Anterior cingulate cortex (tissue), 58 donors: ENCODE data around the gene GLDN.

Experiments used
- DNase-seq, 58 donors: peaks; one replicate each; lab custom pipeline; 2025; lab: John Stamatoyannopoulos, UW

Gene GLDN

DNA sequence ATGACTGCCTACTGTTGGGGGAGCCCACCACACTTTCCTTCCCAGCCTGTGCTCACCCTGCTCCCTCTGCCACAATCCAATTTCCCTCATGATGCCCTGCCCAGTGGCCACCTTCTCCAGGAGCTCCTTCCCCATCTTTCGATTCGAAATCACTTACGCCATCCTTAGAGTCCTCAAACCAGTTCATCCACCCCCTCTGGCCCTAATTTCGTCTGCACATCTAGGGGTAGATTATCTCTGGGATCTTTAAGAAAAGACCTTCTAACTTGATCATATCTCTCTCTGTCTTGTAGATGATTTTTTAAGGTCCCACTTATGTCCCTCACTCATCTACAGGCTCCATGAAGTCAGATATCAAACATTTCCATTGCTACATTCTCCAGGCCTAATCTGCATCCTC is 20.1 kb upstream of the GLDN start:
- DNase-seq = no peak

DNA sequence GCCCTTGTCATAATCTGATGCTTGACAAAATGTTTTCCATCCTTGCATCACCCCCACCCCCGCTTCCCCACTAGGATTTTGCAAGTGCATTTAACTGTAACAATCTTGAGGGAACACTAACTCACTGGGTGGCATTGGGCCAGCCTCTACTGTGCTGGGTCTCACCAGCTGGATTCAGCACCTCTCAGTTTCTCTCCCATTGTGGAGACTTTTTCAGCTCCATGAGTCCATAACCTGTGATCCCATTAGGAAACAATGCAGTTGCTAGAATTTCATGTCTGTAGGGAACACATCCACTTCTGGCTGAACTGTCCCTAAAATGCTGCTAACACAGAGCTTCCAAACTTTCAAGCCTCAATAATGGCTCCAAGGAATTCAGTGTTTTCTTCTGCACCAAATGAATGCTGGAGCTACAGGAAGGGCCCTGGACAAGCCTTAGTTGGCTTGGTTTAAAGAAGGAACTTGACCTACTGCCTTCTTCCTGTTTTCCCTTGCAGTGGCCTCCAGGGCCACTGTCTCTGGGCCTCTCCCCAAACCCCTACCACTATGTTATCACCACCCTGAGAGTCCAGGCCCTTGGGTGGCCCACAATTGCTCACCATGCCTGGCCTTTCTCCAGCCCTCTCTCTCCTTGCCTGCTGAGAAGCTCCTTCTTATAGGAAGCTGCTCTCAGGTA is 18.7 kb upstream of the GLDN start:
- peak in 1 of 58 donors; percentile 7 for DNase-seq

DNA sequence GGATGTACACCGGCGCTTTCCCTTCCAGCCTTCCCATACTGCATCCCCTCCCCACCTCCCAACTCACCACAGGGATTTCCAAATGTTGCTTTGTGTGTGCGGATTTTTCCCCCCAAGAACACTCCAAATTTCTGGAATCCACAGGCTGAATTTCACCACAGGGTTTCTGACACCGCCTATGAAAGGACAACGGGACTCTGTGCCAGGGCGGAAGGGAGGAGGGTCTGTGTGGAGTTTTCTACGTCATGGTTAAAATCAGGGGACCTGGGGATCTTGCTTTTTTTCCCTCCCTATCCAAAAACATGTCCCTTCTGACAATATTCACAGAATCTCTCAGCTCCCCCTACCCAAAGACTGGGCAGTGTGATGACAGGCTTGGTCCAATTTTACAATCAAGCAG is 17.7 kb upstream of the GLDN start:
- DNase-seq = no peak

DNA sequence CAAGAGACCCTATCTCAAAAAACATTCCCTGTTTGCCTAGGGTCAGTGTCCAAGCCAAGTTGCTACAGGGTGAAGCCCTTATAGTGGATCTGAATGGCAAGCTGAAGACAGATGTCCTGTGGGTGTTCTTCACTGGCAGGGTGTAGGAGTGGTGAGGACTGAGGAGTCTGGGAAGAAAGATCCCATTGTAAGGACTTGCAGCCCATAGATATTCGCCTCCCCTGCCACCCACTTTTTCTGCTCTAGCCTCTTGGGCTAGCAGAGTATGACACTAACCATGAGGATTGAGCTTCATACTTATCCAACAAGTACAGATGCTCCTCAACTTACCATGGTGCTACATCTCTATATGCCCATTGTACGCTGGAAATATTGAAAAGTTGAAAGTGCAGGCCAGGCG is 16.3 kb upstream of the GLDN start:
- DNase-seq = no peak

DNA sequence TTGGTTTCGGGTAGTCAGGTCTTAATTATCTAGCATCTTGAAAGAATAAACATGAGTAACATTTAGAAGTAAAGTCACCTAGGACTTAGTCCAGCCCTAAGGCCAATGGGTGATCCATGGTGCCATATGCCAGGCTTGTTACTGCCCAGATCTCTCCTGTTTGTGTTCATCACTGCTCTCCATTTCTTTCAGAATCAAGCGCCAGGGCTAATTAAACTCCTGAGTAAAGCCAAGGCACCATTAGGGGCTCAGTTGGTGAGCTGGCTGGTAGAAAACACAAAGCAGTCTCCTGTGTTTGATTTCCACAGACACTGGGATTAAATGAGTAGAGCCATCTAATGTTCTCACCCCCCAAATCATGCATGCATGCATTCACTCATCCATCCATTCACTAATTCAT is 14.4 kb upstream of the GLDN start:
- DNase-seq = no peak

DNA sequence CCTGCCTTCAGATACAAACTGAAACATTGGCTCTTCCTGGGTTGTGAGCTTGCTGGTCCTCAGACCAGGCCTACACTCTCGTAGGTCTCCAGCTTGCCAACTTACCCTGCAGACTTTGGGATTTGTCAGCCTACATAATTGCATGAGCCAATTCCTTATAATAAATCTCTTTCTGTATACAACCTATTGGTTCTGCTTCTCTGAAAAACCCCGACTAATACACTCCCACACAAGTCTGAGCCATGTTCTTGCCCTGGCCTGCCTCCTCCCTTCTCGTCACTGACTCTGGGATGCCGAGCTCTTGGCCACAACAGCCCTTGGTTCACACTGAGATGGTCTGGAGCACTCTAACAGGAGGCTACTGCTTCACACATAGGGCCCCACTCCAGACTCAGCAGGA is 12.5 kb upstream of the GLDN start:
- DNase-seq = no peak

DNA sequence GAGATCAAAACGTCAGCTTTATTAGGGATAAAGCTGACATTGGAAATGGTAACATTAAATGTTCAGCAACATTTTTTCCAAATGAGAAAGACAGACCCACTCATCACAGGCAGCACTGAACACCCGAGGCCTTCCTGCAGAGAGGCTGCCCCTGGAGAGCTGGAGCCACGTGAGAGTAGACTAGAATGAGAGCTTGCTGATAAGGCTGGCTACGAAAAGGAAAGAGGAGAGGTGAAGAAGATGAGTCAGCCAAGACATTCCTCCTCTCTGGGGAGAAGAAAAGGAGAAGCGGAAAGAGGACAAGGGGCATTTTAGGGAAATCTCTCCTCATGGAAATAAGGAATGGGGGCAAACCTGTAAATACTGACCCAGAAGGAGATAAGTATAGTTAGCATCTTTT is 10.3 kb upstream of the GLDN start:
- no peak for DNase-seq

DNA sequence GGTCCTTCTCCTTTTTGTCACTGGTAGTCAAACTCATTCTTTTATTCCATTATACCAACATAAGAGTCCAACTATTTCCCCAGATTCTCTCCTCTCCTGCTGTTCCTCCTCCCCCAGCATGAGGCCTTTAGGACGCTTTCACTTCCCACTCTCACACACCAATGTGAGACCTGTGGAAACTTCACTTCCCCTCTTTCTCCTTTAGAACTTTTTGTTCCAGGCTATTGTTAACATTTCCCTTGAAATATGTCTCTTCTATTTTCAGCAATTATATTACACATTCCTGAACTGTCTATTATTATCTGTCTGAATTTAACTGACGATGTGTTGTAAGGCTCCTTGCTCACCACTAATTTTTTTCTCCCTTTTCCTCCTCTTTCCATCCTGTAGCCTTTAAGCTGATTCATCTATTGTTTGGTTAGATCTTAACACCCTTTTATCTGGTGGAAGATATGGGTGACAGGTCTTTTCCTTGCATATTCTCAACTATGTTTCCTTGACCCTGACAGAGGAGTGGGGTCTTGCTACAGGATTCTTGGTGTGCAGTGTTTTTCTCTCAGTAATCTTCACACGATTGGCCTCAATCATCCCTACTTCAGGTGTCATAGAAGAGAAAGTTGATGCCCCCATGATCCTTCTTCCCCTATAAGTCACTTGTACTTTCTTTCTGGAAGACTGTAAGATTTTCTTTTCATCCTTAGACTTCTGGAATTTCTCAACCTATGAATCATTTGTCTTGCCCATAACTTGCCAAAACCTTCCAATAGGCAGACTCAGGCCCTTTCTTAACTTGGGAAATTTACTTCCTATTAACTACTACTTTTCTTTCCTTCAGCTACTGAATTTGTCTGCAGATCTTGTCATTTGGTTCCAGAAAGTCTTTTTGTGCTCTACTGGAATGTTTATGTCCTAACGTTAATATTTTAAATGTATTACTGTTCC is 9.0 kb upstream of the GLDN start:
- DNase-seq = peak in 3 of 58 donors; percentile 5 to 30 (median 6)

DNA sequence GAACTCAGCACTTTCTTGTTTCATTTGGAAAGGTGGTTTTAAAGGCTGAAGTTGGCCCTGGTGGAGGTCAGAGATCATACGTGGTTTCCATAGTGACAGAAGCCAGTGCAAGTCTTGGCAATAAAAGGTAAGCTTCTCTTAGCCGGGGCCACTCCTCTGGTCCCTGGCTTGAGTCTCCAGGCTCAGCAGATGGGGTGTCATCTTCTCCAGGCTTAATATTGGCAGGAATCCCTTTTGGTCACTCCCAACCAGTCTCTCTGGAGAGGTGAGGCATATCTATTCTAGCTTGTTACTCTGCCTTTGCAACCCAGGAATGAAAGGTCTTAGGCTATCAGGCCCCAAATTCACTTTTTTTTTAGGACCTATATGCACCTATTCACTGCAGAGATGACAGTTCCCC is 7.9 kb upstream of the GLDN start:
- DNase-seq = no peak

DNA sequence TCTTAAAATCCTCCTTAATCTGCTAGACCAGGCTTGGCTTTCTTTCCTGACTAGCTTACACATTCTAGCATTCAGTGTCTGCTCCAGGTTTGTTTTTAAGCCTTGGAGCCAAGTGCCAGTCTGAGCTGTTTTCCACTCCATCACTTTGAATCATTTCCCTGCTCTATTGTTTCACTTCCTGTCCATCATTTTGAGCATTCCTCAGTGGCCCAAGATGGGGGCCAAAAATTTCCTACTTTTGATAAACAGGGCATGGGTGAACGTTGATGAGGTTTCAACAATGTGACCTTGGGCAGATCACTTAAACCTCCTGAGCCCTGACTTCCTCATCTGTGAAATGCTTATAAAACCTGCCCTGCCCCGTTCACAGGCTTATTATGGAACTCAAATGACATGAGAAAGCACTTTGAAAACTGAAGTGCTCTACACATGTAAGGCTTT is 7.4 kb upstream of the GLDN start:
- no peak for DNase-seq

DNA sequence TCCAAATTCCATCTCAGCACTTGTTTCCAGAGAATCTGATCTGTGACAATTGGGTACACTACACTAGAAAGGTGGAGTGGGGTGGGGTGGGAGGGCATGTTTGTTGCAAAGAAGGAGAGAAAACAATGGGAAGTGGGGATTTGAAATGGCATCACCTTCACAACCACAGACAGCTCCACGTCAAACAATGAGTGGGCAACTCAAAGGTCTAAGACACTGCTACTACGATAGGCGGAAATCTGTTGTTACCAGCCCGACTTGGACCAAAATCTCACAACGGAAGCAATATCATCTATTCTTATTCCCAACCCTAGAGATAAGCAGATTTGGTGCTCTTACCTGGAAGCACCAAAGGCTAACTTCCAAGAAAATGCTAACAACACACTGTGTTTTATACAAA is 6.4 kb upstream of the GLDN start:
- DNase-seq = no peak

DNA sequence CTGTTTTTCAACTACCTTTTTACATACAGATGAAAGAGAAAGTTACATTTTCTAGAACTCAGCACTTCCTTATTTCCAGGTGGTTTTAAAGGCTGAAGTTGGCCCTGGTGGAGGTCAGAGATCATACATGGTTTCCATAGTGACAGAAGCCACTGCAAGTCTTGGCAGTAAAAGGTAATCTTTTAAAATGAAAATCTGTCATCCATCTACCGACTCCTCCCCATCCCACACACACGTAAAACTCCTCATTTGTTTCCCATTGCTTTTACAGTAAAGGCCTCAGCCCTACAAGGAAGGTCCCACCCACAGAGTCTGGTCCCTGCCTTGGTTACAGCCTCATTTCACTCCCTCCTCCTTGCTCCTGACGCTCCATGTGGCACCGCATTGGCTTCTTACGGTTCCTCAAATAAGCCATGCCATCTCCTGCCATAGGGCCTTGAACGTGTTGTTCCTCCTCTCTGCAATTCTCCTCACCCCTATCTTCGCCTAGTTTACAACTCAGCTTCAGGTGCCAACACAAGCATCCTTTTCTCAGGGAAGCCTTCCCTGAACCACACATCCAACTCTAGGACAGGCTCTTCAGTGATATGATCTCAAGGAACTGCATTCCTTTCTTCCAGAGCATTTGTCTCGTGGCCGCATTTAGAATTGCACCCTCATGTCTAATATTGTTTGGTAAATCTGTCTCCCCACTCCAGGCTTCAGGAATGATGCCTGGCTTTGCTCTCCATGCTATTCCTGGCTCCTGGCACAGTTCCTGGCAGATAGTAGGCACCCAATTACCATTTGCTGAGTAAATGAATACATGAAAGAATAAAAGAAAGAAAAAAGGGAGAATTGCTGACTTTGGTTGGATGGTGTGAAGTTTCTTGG is 5.7 kb upstream of the GLDN start:
- peak in 7 of 58 donors; percentile 4 to 19 (median 14) for DNase-seq

DNA sequence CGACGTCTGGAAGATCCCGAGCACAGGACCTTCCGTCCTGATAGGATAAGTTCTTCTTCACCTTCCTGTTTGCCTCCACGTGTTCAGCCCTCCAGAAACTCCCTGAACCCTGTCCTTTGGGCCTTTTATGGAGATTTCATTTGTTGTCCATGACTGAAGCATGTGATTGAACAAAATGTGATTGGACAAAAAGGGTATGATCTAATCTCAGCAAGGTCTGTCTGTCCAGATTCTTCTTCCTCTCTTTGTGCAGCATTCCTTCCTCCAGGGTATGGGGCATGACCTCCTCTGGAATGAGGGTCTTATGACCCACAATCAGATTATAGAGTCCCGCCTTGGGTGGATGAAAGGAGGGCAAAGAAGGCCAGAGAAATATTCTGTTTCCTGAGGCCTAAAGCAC is 3.0 kb upstream of the GLDN start, which contains the start of gene CYP19A1:
CYP19A1 (minus strand) TSS at position 101 of the 400 bp plus-strand sequence. CDS start 95,684 bp downstream, outside the sequence.
- no peak for DNase-seq

DNA sequence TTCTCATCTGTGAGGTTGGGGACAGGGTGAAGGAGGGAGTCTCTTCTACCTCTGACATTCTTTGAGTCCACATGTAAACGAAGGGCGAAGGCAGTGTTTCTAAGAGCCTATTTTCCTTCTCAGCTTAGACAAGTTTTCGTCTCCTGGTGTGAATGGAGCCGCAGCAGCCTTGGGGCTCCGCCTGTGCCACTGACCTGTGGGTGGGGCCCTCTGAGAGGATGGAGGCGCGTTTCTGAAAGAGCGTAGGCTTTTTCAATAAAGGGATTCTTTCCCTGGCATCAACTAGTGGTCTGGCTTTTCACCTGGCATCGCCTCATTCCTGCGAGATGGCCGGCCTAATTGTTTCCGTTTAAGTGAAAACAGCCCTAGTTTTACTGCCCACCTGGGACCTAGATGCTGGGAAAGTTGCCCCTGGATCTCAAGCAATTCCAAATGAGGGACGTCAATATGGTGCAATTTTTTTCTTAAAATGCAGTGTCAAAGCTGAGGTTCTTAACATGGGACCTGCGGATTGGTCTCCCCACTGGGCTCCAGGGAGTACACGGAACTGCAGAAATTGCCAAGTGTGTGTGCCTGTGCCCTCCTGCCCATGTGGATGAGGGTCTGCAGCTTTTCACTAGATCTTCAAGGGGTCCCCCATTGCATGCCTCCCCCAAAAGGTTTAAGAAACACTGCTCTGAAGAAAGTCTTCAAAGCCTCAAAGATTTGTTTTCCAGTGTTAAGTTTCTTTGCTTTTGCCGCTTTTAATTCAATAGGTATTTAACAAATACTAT is 958 bp downstream of the GLDN start:
- peak in 11 of 58 donors; percentile 9 to 67 (median 37) for DNase-seq

DNA sequence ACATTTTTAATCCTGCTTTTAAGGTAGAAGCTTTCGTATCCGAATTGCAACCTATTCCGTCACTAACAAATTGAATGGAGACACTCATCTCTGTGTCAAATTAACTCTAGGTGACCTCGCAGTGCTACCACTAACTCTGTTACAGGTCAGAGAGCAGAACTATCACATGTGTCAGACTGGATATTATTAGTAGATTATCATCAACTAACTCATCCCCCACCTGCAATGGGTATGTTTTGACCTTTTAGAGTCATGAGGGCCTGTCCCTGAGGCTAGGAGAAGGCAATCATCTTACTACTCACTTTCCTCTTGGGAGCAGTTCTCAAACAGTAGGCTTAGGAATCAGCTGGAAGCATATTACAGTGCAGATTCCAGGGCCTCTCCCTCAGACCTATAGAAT is 2.0 kb downstream of the GLDN start:
- no peak for DNase-seq

DNA sequence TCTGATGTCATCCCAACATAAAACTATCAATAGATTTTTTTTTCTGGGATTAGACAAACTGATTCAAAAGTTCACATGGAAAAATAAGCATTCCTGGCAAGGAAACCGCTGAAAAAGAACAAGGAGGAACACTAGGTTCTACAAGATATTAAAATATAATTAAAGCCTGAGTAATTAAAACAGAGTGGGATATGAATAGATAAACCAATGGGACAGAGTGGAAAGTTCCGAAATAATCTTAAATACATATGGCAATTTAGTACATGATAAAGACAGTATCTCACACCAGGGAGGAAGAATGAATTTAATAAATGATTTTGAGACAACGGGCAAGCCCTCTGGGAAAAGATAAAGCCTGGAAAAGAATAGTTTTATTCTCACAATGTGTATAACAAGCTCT is 4.7 kb downstream of the GLDN start:
- no peak for DNase-seq

DNA sequence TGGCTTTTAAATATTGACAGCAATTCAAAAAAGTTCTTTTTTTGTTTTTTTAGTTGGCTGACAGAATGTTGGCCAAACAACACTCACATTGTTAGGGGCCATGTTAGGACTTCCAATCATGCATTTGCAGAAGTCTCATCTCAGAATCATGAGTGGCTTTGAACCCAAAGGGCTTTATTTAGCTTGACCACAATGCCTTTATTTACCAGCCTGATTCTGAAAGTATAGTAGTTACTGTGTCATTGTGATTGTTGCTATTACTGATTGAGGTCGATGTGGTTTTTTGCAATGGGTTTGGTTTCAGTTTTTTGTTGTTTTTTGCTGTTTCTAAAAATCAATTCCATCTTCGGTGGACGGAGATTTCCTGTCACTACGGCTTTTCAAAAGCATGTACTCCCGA is 7.2 kb downstream of the GLDN start:
- DNase-seq = peak in 7 of 58 donors; percentile 10 to 75 (median 26)

DNA sequence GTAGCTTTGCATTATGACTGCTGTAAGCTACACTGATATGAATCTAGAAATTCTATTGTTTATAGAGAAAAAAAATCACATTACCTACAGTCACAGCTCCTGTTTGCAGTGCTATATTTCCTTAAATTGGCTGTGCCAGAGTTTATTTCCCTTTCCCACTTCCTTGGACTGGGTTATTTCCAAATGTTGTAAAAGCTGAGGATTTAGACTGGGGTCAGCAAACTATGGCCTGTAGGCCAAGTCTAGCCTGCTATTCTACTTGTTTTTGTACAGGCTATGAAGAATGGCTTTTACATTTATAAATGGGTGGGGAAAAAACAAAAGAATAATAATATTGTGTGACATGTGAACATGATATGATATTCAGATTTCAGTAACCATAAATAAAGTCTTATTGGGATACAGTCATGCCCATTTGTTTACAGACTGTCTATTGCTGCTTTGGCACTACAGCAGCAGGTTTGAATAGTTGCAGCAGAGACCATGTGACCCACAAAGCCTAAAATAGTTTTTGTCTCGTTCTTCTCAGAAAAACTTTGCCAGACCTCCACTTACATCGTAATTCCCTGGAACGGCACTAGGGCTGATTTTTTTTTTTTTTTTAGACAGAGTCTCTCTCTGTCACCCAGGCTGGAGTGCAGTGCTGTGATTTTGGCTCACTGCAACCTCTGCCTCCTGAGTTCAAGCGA is 7.8 kb downstream of the GLDN start:
- DNase-seq = peak in 3 of 58 donors; percentile 4 to 42 (median 20)

DNA sequence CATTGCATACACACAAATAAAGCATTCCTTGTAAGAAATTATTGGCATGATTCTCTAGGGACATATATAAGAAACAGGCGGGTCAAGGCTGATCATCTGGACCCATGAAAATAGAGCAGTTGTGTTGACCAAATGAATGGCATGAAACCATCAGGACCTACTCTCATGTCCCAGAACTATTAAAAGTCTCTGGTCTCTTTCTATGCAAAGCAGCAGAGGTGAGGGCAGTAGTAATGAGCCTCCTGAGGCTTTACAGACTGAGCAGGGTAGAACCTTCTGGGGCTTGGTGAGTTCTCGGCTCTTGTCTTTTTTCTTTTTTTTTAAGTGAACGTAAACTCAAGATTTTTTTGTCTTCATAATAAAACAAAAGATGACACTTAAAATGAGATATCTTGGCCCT is 9.3 kb downstream of the GLDN start:
- no peak for DNase-seq
